Measurements from ENCODE around the gene NAALAD2.

DNA sequence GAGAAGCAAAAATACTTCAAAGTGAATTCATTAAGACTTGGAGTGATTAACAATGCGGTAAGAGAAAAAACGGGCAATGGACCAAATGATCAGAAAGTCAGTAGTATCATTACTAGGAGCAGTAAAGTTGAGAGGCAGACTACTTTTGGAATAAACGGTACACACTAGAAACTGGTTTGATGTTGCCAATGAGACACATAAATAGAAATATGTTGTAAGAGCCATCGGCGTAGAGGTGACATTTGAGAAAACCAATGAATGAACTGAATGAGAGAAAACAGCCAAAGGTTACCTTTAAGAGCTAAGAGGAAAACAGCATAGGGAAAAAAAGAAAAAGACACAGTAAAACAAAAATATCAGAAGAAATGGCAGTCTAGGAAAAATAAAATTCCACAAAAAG lies 82.1 kb downstream of the NAALAD2 start:
- TF ChIP-seq CTCF (IDR thresholded peaks at IDR 0.05; ENCODE audit: poor library complexity) (no peak), EZH2 (IDR thresholded peaks at IDR 0.05; ENCODE audit: borderline replicate concordance) (no peak)
